ENCODE results near the gene SLC2A14.
"Not testable (repeated sequence)": the region's sequence is repeated elsewhere in the genome, so short reads cannot be mapped to it uniquely, and the experiment has no call there.

Gene SLC2A14

GRCh38 chr12:7787574-7788293 is 85.0 kb downstream of the SLC2A14 start:
- H3K79me2 ChIP-seq (ENCODE audit: insufficient read depth, low read depth) = no peaks in the 10 kb centered on the region
- no peak overlapping the region for H3K4me3 ChIP-seq (IDR thresholded peaks at IDR 0.05; ENCODE audit: insufficient read depth, low read depth, low read length)
- TF ChIP-seq CTCF (conservative IDR thresholded peaks at IDR 0.05; ENCODE audit: low read depth, low read length) = no peak
- H3K4me1 ChIP-seq (ENCODE audit: low read depth, poor library complexity, severe bottlenecking) = no peaks in the 10 kb centered on the region
- no peak overlapping the region for H2AFZ ChIP-seq (ENCODE audit: low read depth)
- H3K9ac ChIP-seq = no peak overlapping the region
- H3K27me3 ChIP-seq (ENCODE audit: insufficient read depth, low read depth) = no peaks in the 10 kb centered on the region
- H3K4me2 ChIP-seq = no peak overlapping the region
- H3K27ac ChIP-seq = no peak overlapping the region
- no peaks in the 10 kb centered on the region for H4K20me1 ChIP-seq (ENCODE audit: insufficient read depth)
- no peaks in the 10 kb centered on the region for H3K36me3 ChIP-seq (ENCODE audit: insufficient read depth)

- Histone ChIP-seq H2AFZ (ENCODE audit: low read depth) (no peak overlapping the region), H3K27me3 (ENCODE audit: insufficient read depth, low read depth) (no peaks in the 10 kb centered on the region), H3K79me2 (ENCODE audit: insufficient read depth, low read depth) (no peaks in the 10 kb centered on the region), H3K36me3 (ENCODE audit: insufficient read depth) (no peaks in the 10 kb centered on the region), H3K4me1 (ENCODE audit: low read depth, poor library complexity, severe bottlenecking) (no peaks in the 10 kb centered on the region), H3K4me3 (IDR thresholded peaks at IDR 0.05; ENCODE audit: insufficient read depth, low read depth, low read length) (no peak overlapping the region), H3K4me2 (no peak overlapping the region), H4K20me1 (ENCODE audit: insufficient read depth) (no peaks in the 10 kb centered on the region), H3K9ac (no peak overlapping the region), H3K27ac (no peak overlapping the region)
- TF ChIP-seq CTCF (conservative IDR thresholded peaks at IDR 0.05; ENCODE audit: low read depth, low read length) = no peak
These were observed 88.0 kb downstream of the SLC2A14 start for GRCh38 chr12:7784701-7785100.

GRCh38 chr12:7783433-7783832 is 89.3 kb downstream of the SLC2A14 start:
- not testable (repeated sequence) for H3K36me3 ChIP-seq (ENCODE audit: insufficient read depth)

GRCh38 chr12:7782055-7782454 is 90.7 kb downstream of the SLC2A14 start:
- Histone ChIP-seq H3K27me3 (ENCODE audit: insufficient read depth, low read depth) (no peaks in the 10 kb centered on the region), H3K4me3 (IDR thresholded peaks at IDR 0.05; ENCODE audit: insufficient read depth, low read depth, low read length) (no peak overlapping the region), H3K4me2 (no peak overlapping the region), H3K4me1 (ENCODE audit: low read depth, poor library complexity, severe bottlenecking) (no peaks in the 10 kb centered on the region), H3K9ac (no peak overlapping the region), H3K27ac (no peak overlapping the region), H3K36me3 (ENCODE audit: insufficient read depth) (no peaks in the 10 kb centered on the region), H2AFZ (ENCODE audit: low read depth) (no peak overlapping the region), H3K79me2 (ENCODE audit: insufficient read depth, low read depth) (no peaks in the 10 kb centered on the region), H4K20me1 (ENCODE audit: insufficient read depth) (no peaks in the 10 kb centered on the region)
- no peak for TF ChIP-seq CTCF (conservative IDR thresholded peaks at IDR 0.05; ENCODE audit: low read depth, low read length)

More at GRCh38 chr12:7783433-7783832, 89.3 kb downstream of the SLC2A14 start:
- H3K4me2 ChIP-seq; H3K27ac ChIP-seq; H3K79me2 ChIP-seq (ENCODE audit: insufficient read depth, low read depth); H3K4me1 ChIP-seq (ENCODE audit: low read depth, poor library complexity, severe bottlenecking); H3K9ac ChIP-seq; H3K27me3 ChIP-seq (ENCODE audit: insufficient read depth, low read depth); H3K4me3 ChIP-seq (IDR thresholded peaks at IDR 0.05; ENCODE audit: insufficient read depth, low read depth, low read length); H2AFZ ChIP-seq (ENCODE audit: low read depth); H4K20me1 ChIP-seq (ENCODE audit: insufficient read depth): not testable (repeated sequence)

GRCh38 chr12:7781274-7781673 is 91.4 kb downstream of the SLC2A14 start:
- no peak overlapping the region for H3K27ac ChIP-seq
- no peak overlapping the region for H3K4me2 ChIP-seq
- no peak for TF ChIP-seq CTCF (conservative IDR thresholded peaks at IDR 0.05; ENCODE audit: low read depth, low read length)
- no peaks in the 10 kb centered on the region for H3K36me3 ChIP-seq (ENCODE audit: insufficient read depth)
- no peaks in the 10 kb centered on the region for H3K4me1 ChIP-seq (ENCODE audit: low read depth, poor library complexity, severe bottlenecking)
- H2AFZ ChIP-seq (ENCODE audit: low read depth) = no peak overlapping the region
- no peaks in the 10 kb centered on the region for H3K27me3 ChIP-seq (ENCODE audit: insufficient read depth, low read depth)
- no peaks in the 10 kb centered on the region for H3K79me2 ChIP-seq (ENCODE audit: insufficient read depth, low read depth)
- no peak overlapping the region for H3K9ac ChIP-seq
- no peaks in the 10 kb centered on the region for H4K20me1 ChIP-seq (ENCODE audit: insufficient read depth)
- no peak overlapping the region for H3K4me3 ChIP-seq (IDR thresholded peaks at IDR 0.05; ENCODE audit: insufficient read depth, low read depth, low read length)

Measured in KMS-11 (cell line).